HG02938 (cell line): ENCODE results near the gene GEN1.
"Not testable (repeated sequence)": the region's sequence is repeated elsewhere in the genome, so short reads cannot be mapped to it uniquely, and the experiment has no call there.

Source experiments
- ATAC-seq: cut with Tn5 transposase; IDR thresholded peaks from one replicate; pipeline ENCODE4 v1.9.1; 2021; ENCODE audit warnings: mild to moderate bottlenecking, moderate library complexity; ENCODE audit not compliant: unreplicated experiment

GEN1 gene

DNA sequence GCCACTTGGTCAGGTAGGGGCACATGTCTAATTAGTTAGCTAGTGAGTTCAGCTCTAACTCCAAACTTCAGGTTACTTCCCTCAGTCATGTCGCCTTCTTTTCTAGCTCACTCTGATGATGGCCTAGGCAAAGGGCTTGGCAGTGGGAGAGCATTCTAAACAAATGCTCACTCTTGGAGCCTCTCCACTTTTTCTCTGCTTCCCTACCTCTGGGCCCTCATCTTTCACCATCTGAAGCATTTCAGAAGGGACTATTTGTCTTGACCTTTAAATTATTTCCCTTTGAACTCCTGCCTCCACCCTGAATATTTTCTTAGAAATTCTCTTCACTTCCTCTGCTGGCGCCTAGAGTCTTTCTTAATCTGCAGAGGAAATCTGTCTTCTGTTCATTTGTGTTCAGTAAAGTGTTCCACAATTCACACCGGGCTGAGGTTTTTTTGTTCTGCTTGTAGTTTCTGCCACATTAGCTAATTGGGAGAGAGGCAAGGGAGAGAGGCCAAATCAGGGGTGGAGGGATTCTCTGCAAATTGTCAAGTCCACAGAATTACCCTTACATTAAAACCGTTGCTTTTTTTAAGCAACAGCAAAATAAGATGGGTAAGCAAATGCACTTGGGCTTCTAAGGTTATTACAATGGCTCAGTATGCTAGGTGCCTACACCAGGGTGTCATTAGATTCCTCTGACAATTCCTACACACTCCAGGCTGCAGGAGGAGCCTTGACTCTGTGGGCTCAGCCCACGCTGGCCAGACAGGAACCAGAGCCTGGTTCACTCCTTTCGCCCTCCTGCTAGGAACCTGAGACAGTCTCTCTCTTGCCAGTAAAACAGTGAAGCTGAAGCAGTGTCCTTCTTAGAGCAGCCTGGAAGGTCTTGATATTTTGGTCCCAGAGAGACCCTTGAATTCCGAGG, 67.9 kb downstream of the GEN1 start:
- peak; percentile 39 for ATAC-seq

DNA sequence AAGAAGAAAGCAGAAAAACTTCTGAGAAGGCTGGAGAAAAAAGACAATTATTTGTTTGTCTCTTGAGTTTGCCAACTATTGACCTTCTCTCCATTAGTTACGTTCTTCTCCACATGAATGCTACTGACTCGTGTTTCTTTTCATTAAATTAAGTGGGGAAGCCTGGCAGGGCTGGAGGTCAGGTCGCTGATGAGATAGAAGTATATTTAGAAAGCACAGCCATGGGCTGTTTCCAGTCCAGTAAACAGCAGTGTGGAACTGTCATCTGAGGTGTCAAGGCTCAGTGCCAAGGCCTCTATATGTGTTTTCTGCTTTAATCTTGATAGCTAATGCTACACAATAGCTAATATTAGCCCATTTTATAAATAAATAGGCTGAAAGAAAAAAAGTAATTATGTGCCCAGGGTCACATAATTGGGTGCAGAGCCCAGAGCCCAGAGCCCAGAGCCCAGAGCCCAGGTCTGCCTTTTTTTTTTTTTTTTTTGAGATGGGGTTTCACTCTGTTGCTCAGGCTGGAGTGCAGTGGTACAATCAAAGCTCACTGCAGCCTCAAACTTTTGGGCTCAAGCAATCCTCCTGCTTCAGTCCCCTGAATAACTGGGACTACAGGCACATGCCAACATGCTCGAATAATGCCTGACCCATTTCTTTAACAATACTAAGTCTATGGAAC, 68.6 kb downstream of the GEN1 start:
- ATAC-seq: peak; percentile 36

DNA sequence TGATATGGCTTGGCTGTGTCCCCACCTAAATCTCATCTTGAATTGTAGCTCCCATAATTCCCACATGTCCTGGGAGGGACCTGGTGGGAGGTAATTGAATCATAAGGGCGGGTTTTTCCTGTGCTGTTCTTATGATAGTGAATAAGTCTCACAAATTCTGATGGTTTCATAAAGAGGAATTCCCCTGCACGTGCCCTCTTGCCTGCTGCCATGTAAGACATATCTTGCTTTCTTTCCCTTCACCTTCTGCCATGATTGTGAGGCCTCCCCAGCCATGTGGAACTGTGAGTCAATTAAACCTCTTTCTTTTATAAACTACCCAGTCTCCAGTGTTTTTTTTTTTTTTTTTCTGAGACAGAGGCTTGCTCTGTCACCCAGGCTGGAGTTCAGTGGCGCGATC, 69.7 kb downstream of the GEN1 start:
- not testable (repeated sequence) for ATAC-seq

DNA sequence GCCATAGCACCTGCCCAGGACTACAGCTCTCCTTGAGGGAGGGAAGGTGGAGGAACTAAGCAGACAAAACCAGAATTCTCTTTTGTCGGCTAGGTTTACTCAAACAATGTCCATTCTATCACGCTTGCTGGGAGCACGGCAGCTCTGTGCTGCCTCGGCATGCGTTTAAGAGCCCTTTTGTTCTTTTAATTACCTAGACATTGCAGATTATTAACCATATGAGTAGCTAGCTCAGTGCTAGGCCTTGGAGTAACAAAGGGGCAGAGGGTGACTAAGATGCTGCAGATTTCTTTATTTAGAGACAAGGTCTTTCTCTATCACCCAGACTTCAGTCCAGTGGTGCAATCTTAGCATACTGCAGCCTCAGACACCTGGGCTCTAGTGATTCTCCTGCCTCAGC, 73.4 kb downstream of the GEN1 start:
- ATAC-seq: no peak

DNA sequence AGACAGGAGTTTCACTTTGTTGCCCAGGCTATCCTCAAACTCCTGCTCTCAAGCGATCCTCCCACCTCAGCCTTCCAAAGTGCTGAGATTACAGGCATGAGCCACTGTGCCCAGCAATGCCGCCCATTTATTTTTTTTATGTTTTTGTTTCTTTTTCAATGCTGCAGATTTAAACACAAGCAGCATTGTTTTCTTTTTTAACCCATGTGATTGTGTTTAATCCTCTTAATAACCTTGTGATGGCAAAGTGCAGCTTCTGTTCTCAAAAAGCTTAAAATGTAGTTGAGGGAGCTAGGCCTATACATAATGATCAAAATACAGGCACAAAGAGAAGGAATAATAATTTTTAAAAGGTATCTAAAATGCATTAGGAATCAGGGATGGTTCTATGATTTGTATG, 73.8 kb downstream of the GEN1 start:
- ATAC-seq: no peak

DNA sequence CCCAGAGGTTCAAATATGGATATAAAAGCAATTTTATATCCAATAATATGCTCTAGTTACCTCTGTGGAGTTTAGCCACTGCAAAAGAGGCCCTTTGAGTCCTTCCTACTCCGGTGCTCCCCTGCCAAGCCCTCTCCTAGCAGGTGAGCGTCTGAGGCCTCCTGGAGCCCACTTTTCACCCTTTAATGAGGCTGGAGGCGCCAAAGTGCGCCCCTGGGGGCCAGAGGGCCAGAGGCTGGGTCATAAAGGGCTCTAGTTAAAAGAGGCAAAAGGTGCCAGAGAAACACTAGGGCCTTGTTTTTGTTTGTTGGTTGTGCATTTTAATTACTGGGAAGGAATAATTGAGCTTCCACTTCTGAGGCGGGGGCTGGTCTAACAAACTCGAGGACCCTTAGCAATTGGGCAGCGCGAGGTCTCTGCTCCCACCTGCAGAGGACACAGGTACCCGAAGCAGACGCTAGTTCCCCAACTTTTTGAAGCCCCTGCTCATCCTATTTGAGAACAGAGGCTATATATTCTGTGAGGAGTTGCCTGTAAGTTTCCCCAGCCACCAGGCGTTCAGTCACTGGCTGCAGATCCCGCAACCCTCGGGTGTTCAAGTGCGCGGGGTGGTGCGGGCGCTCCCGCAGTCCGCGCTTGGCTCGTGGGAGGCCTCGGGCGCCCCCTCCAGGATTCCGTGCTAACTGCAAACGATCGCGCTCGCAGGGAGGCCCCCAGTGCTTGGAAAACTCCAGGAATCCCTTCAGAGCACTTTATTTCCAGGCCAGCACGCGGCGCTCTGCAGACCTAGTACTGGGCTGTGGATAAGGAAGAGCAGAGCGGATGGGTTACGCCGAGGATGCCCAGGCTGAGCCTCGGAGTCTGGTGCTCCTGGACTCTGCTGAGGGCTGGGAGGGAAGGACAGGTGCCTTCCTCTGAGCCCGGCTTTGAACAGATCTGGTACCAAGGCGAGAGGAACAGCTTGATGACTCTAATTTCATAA, 76.4 kb downstream of the GEN1 start:
- ATAC-seq: peak; percentile 82

DNA sequence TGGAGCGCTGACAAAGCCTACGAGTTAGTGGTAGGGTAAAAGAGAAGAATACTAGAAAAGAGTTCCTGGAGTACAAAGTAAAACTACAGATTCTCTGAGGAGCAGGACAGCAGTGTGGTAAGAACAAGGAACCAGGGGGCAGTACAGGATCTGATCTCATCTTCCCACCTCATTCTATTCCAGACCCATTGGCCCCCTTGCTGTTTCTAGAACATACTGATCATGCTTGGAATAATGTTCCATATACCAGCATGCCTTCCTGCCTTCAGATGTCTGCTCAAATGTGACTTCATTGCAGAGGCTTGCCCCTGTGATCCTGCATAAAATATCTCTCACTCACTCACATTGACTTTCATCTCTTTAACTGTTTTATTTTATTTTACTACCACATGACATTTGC, 81.6 kb downstream of the GEN1 start:
- no peak for ATAC-seq
